HG03432 (cell line): Measurements from ENCODE around the gene MAP4K2.

Experiments used
- ATAC-seq: cut with Tn5 transposase; IDR thresholded peaks from one replicate; pipeline ENCODE4 v1.9.1; 2021; ENCODE audit warnings: mild to moderate bottlenecking, moderate library complexity; ENCODE audit not compliant: unreplicated experiment

MAP4K2 gene

GRCh38 chr11:64757549-64758329 lies 45.3 kb downstream of the MAP4K2 start:
- no peak for ATAC-seq

GRCh38 chr11:64755681-64756361 lies 47.2 kb downstream of the MAP4K2 start:
- ATAC-seq: no peak

- no peak for ATAC-seq
These were observed 47.9 kb downstream of the MAP4K2 start for GRCh38 chr11:64754919-64755662.

- ATAC-seq: no peak
These were observed 48.7 kb downstream of the MAP4K2 start for GRCh38 chr11:64754124-64754918.

GRCh38 chr11:64753380-64754123 lies 49.5 kb downstream of the MAP4K2 start:
- ATAC-seq: no peak

GRCh38 chr11:64753019-64753379 lies 50.0 kb downstream of the MAP4K2 start:
- no peak for ATAC-seq

- no peak for ATAC-seq
These were observed 50.6 kb downstream of the MAP4K2 start for GRCh38 chr11:64752175-64752970.

- no peak for ATAC-seq
These were observed 51.4 kb downstream of the MAP4K2 start for GRCh38 chr11:64751580-64751979.

- ATAC-seq: no peak
These were observed 51.9 kb downstream of the MAP4K2 start for GRCh38 chr11:64751136-64751535.

GRCh38 chr11:64750361-64751054 lies 52.5 kb downstream of the MAP4K2 start:
- ATAC-seq: no peak

GRCh38 chr11:64747961-64748665 lies 54.9 kb downstream of the MAP4K2 start:
- no peak for ATAC-seq

- ATAC-seq: no peak
These were observed 56.5 kb downstream of the MAP4K2 start for GRCh38 chr11:64746486-64746885.

- no peak for ATAC-seq
These were observed 57.3 kb downstream of the MAP4K2 start for GRCh38 chr11:64745521-64746328.

- ATAC-seq: no peak
These were observed 57.9 kb downstream of the MAP4K2 start for GRCh38 chr11:64745189-64745520.

- ATAC-seq: no peak
These were observed 58.3 kb downstream of the MAP4K2 start for GRCh38 chr11:64744544-64745188.

GRCh38 chr11:64743591-64744543 lies 59.1 kb downstream of the MAP4K2 start, which contains the start of gene RASGRP2:
RASGRP2 (minus strand) TSS chr11:64744142; CDS start chr11:64742866, 1,276 bp downstream.
- ATAC-seq: no peak
